SK-N-SH treated with all-trans-retinoic acid at 6 μM for 48 hours (cell line): ENCODE measurements around the gene DGKI.

Source experiments
- ATAC-seq: fragments of 200-7000 bp; cut with Tn5 transposase; 3 replicates; pipeline ENCODE4 v1.9.1; 2020; ENCODE audit warnings: mild to moderate bottlenecking, moderate library complexity
- ARNTL ChIP-seq: fragments of 450-650 bp; formaldehyde crosslinking; IDR thresholded peaks from 2 replicates; pipeline ENCODE4 v1.5.0; 2020; ENCODE audit warnings: low read depth, mild to moderate bottlenecking, moderate library complexity, borderline replicate concordance
- BACH2 ChIP-seq: fragments of 250-450 bp; sonication (Bioruptor Pico); IDR thresholded peaks from 2 replicates; pipeline ENCODE4 v1.9.0; 2021; ENCODE audit warnings: mild to moderate bottlenecking, borderline replicate concordance
- CREB5 ChIP-seq: fragments of 250-450 bp; sonication (Bioruptor Pico); IDR thresholded peaks from 2 replicates; pipeline ENCODE4 v1.5.1; 2020; ENCODE audit warnings: low read depth, mild to moderate bottlenecking, moderate library complexity
- CSDC2 ChIP-seq: fragments of 250-450 bp; sonication (Bioruptor Pico); IDR thresholded peaks from 2 replicates; pipeline ENCODE4 v1.5.0; 2020; ENCODE audit warnings: mild to moderate bottlenecking, moderate library complexity
- ESRRG ChIP-seq: fragments of 250-450 bp; sonication (Bioruptor Pico); IDR thresholded peaks from 2 replicates; pipeline ENCODE4 v1.6.1; 2021; ENCODE audit warnings: mild to moderate bottlenecking
- GLIS3 ChIP-seq: fragments of 250-450 bp; sonication (Bioruptor Pico); IDR thresholded peaks from 2 replicates; pipeline ENCODE4 v1.5.0; 2020; ENCODE audit warnings: mild to moderate bottlenecking, moderate library complexity
- ISL1 ChIP-seq: fragments of 250-450 bp; sonication (Bioruptor Pico); IDR thresholded peaks from 2 replicates; pipeline ENCODE4 v2.1.2; 2022; ENCODE audit warnings: mild to moderate bottlenecking, moderate library complexity
- OSR1 ChIP-seq: fragments of 250-450 bp; sonication (Bioruptor Pico); IDR thresholded peaks from 2 replicates; pipeline ENCODE4 v1.8.0; 2022; ENCODE audit warnings: moderate library complexity, mild to moderate bottlenecking, inconsistent platforms
- PATZ1 ChIP-seq: fragments of 250-450 bp; sonication (Bioruptor Pico); IDR thresholded peaks from 2 replicates; pipeline ENCODE4 v1.8.0; 2020; ENCODE audit warnings: mild to moderate bottlenecking, moderate library complexity, borderline replicate concordance
- POU6F1 ChIP-seq: fragments of 250-450 bp; sonication (Bioruptor Pico); IDR thresholded peaks from 2 replicates; pipeline ENCODE4 v1.8.0; 2021; ENCODE audit warnings: low read depth, mild to moderate bottlenecking, moderate library complexity, borderline replicate concordance
- PPARA ChIP-seq: fragments of 250-450 bp; sonication (Bioruptor Pico); IDR thresholded peaks from 2 replicates; pipeline ENCODE4 v1.5.0; 2020; ENCODE audit warnings: mild to moderate bottlenecking, borderline replicate concordance
- RARB ChIP-seq: fragments of 250-450 bp; sonication (Bioruptor Pico); IDR thresholded peaks from 2 replicates; pipeline ENCODE4 v1.8.0; 2021; ENCODE audit warnings: mild to moderate bottlenecking, moderate library complexity
- SNAI2 ChIP-seq: fragments of 250-450 bp; sonication (Bioruptor Pico); IDR thresholded peaks from 2 replicates; pipeline ENCODE4 v1.5.0; 2020; ENCODE audit warnings: mild to moderate bottlenecking, moderate library complexity
- TCF4 ChIP-seq: fragments of 250-450 bp; sonication (Bioruptor Pico); IDR thresholded peaks from 2 replicates; pipeline ENCODE4 v1.8.0; 2021; ENCODE audit warnings: mild to moderate bottlenecking, moderate library complexity, borderline replicate concordance
- TOX ChIP-seq: fragments of 250-450 bp; sonication (Bioruptor Pico); IDR thresholded peaks from 2 replicates; pipeline ENCODE4 v1.8.0; 2021; ENCODE audit warnings: mild to moderate bottlenecking, moderate library complexity, borderline replicate concordance
- TSHZ2 ChIP-seq: fragments of 250-450 bp; sonication (Bioruptor Pico); IDR thresholded peaks from 2 replicates; pipeline ENCODE4 v1.5.0; 2020; ENCODE audit warnings: mild to moderate bottlenecking, moderate library complexity
- ZFP3 ChIP-seq: fragments of 250-450 bp; sonication (Bioruptor Pico); IDR thresholded peaks from 2 replicates; pipeline ENCODE4 v1.5.0; 2020; ENCODE audit warnings: mild to moderate bottlenecking, moderate library complexity
- ZFP30 ChIP-seq: fragments of 450-650 bp; formaldehyde crosslinking; IDR thresholded peaks from 2 replicates; pipeline ENCODE4 v1.5.0; 2022; ENCODE audit warnings: mild to moderate bottlenecking, moderate library complexity
- ZNF565 ChIP-seq: fragments of 450-650 bp; formaldehyde crosslinking; conservative IDR thresholded peaks from 2 replicates; pipeline ENCODE4 v1.5.0; 2020; ENCODE audit warnings: low read depth, mild to moderate bottlenecking, moderate library complexity
- ZNF8 ChIP-seq: fragments of 450-650 bp; formaldehyde crosslinking; IDR thresholded peaks from 2 replicates; pipeline ENCODE4 v1.5.0; 2020; ENCODE audit warnings: mild to moderate bottlenecking, moderate library complexity

DGKI gene

GRCh38 chr7:137742051-137742450 is 104.7 kb downstream of the DGKI start (continued):
- TF ChIP-seq PATZ1 (no peak), OSR1 (CRISPR knock-in tag) (no peak), SNAI2 (no peak)
- TF ChIP-seq, all 23 proteins: peak for 0

GRCh38 chr7:137741443-137741842 is 105.3 kb downstream of the DGKI start:
- ATAC-seq = no peak
- TF ChIP-seq ZNF8 (CRISPR knock-in tag) (no peak), ZFP30 (no peak), ISL1 (CRISPR knock-in tag) (no peak), CSDC2 (CRISPR knock-in tag) (no peak), BACH2 (no peak), TSHZ2 (no peak), TCF4 (CRISPR knock-in tag) (no peak), GLIS3 (no peak), ZFP3 (CRISPR knock-in tag) (no peak), ESRRG (CRISPR knock-in tag) (no peak), PATZ1 (no peak), RARB (CRISPR knock-in tag) (no peak), PPARA (CRISPR knock-in tag) (no peak), ZNF565 (CRISPR knock-in tag) (no peak), TOX (CRISPR knock-in tag) (no peak), ARNTL (no peak), OSR1 (CRISPR knock-in tag) (no peak), CREB5 (no peak), POU6F1 (CRISPR knock-in tag) (no peak)

GRCh38 chr7:137734221-137734620 is 112.6 kb downstream of the DGKI start:
- TF ChIP-seq CREB5 = 0 out of 2 replicates have a peak, but pooled peaks have one; percentile 23
- no peak for TF ChIP-seq ZNF8 (CRISPR knock-in tag)
- no peak for TF ChIP-seq ARNTL
- TF ChIP-seq ZFP3 (CRISPR knock-in tag) = no peak

More at GRCh38 chr7:137734221-137734620, 112.6 kb downstream of the DGKI start:
- no peak for ATAC-seq
